Peyer's patch (tissue), 4 donors: ENCODE data around the gene CTSW. TPM values are rescaled to one million over a fixed set of nuclear protein-coding genes. Genes with fewer than 3 reads are reported as not detected.
A peak's percentile ranks its signal among the peaks of the same experiment; 100 is the strongest.

Source experiments
- DNase-seq, 3 donors: peaks; one replicate each; pipeline ENCODE4 v3.0.0-alpha.2; 2017 to 2019
- H3K27ac ChIP-seq, 4 donors: fragments of 200-600 bp; sonication (generic); one replicate each; pipeline ENCODE4 v1.5.1; 2016 to 2019
- H3K27me3 ChIP-seq, 2 donors: fragments of 200-600 bp; sonication (generic); one replicate each; pipeline ENCODE4 v1.5.1; 2019
- H3K36me3 ChIP-seq, 3 donors: fragments of 200-600 bp; sonication (generic); one replicate each; pipeline ENCODE4 v1.5.1; 2016 to 2019
- H3K4me1 ChIP-seq, 4 donors: fragments of 200-600 bp; sonication (generic); one replicate each; pipeline ENCODE4 v1.5.1; 2016 to 2019
- H3K4me3 ChIP-seq, 4 donors: fragments of 200-600 bp; sonication (generic); 1 replicate in 3 of 4; 2 replicates in 1 of 4; pipeline ENCODE4 v1.5.1; 2016 to 2019; ENCODE audit warnings: mild to moderate bottlenecking in 1 of 4
- H3K9me3 ChIP-seq, 4 donors: fragments of 200-600 bp; sonication (generic); one replicate each; pipeline ENCODE4 v1.5.1; 2016 to 2019; ENCODE audit warnings: mild to moderate bottlenecking in 1 of 4
- CTCF ChIP-seq, 6 experiments: fragments of 450-650 bp in 4 of 6; fragments of 200-600 bp in 2 of 6; sonication (generic) in 1 of 6; IDR thresholded peaks; one replicate each; pipeline ENCODE4 v1.5.1; 2017 to 2019; ENCODE audit warnings: antibody characterized with exemption in 6 of 6, mild to moderate bottlenecking in 3 of 6, moderate library complexity in 1 of 6
- POLR2A ChIP-seq, 2 donors: fragments of 450-650 bp; IDR thresholded peaks; one replicate each; pipeline ENCODE4 v1.5.1; 2017; ENCODE audit warnings: antibody characterized with exemption in 2 of 2, mild to moderate bottlenecking in 2 of 2, moderate library complexity in 2 of 2
- total RNA-seq, 4 donors: library from RNA; depleted of rRNA; stranded (reverse); fragments of >200 nt; gene quantifications; one replicate each; pipeline ENCODE4 v1.1.0, GENCODE V29; 2016

CTSW gene
- total RNA-seq, 4 donors from 2014 or later, result 1.3 to 1.9 TPM; not detected in 2

DNA sequence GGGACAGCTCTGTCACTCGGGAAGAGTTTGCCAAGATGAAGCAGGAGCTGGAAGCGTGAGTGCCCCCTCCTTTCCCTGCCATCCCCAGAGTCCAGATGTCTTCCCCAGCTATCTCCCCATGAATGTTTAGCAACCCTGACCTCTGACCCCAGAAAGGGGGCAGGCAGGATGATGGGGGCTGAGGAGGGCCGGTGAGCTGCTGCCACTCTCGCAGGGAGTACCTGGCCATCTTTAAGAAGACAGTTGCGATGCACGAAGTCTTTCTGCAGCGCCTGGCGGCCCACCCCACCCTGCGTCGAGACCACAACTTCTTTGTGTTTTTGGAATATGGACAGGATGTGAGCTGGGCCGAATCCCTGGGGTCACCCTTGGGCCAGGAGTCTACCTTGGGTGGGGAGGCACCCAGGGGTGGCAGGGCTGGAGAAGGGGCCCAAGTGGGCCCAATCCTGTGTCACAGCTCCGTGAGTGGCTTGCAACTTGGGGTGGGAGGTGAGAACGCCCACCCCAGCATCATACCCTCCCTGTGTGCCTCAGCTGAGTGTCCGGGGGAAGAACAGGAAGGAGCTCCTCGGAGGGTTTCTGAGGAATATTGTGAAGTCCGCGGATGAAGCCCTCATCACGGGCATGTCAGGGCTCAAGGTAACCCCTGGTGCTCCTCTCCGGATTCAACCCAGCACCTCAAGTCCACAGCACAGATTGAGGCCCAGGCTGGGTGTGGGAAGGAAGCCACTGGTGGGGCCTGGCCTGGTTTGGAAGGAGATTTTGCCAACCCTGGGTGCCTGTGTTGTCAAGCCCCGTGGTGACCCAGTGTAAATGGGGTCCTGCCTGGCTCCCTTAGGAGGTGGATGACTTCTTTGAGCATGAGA, 29.2 kb upstream of the CTSW start:
- Histone ChIP-seq H3K9me3 (no peaks in the 10 kb centered on the region), H3K27me3 (no peaks in the 10 kb centered on the region), H3K4me3 (no peak overlapping the region), H3K4me1 (peaks cover 0 to 34% (median 8%) of the 10 kb centered on the region in 4 donors), H3K27ac (peak overlapping the region in 1 of 4 donors; percentile 17), H3K36me3 (peaks cover 0 to 46% (median 0%) of the 10 kb centered on the region in 3 donors)
- peak in 1 of 3 donors; percentile 46 for DNase-seq
- TF ChIP-seq POLR2A (IDR thresholded peaks at IDR 0.05), result no peak
- TF ChIP-seq CTCF (IDR thresholded peaks at IDR 0.05), result no peak

DNA sequence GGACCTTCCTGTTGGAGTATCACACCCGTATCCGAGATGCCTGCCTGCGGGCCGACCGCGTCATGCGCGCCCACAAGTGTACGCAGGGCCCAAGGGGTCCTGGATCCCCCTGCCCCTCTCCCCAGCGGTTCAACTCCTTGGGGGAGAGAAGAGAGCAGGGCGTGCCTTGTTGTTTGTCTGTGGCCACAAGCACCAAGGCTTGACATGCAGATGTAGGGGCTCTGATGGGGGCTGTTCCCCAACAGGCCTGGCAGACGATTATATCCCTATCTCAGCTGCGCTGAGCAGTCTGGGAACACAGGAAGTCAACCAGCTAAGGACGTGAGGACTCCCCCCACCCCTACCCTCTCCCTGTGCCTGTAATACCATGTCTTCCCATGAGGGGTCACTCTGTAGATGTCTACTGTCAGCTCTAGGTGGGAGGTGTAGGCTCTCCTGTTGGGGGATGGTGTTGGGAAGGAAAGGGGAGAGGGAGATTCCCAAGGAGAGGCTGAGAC, 28.5 kb upstream of the CTSW start:
- DNase-seq, result no peak
- Histone ChIP-seq H3K27ac (peak overlapping the region in 1 of 4 donors; percentile 97), H3K4me3 (no peak overlapping the region), H3K36me3 (peaks cover 0 to 53% (median 0%) of the 10 kb centered on the region in 3 donors), H3K9me3 (no peaks in the 10 kb centered on the region), H3K27me3 (no peaks in the 10 kb centered on the region), H3K4me1 (peaks cover 6 to 41% (median 12%) of the 10 kb centered on the region in 4 donors)
- TF ChIP-seq CTCF (IDR thresholded peaks at IDR 0.05), result peak in 4 of 6 experiments; percentile 37 to 65 (median 56)
- no peak for TF ChIP-seq POLR2A (IDR thresholded peaks at IDR 0.05)

DNA sequence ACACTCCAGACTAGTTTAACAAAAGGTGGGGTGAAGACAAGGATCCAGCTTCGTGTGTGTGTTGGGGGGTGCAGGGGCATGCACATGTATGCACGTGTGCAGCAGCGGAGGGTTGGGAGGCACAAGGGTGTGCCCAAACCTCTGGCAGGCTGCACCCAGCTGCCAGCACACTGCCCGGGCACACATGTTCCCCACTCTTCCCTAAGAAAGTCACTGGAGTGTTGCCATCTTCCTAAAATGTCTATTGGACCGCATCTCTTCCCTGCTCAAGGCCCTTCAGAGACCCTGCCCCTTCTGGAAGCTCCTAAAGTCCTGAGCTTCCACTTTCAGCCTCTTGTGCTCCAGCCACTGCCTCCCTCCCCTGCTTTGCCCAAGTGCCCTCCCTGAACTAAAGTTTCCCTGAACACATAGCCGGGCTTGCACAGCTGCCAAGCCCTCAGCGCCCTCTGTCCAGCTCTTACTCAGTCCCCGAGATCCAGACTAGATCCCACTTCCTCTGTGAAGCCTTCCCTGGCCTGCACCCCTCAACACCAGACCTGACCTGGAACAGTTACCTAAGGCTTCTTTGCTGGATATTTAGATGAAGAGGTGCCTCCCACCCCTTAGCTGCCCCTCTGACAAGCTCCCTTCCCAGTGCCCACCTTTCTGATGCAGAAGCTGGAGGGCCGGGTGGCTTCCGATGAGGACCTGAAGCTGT, 27.7 kb upstream of the CTSW start:
- Histone ChIP-seq H3K27me3 (no peaks in the 10 kb centered on the region), H3K4me1 (peaks cover 11 to 45% (median 15%) of the 10 kb centered on the region in 4 donors), H3K27ac (peak overlapping the region in 3 of 4 donors; percentile 75 to 97 (median 80)), H3K9me3 (no peaks in the 10 kb centered on the region), H3K4me3 (peak overlapping the region in 2 of 4 donors; percentile 18 to 22), H3K36me3 (peaks cover 0 to 53% (median 0%) of the 10 kb centered on the region in 3 donors)
- TF ChIP-seq CTCF (IDR thresholded peaks at IDR 0.05) (no peak), POLR2A (IDR thresholded peaks at IDR 0.05) (no peak)
- DNase-seq, result no peak

- H3K9me3 ChIP-seq, result no peaks in the 10 kb centered on the region
- H3K4me3 ChIP-seq, result peak overlapping the region in 2 of 4 donors; percentile 18 to 22
- peak in 2 of 3 donors; percentile 58 to 61 for DNase-seq
- H3K36me3 ChIP-seq, result peaks cover 0 to 53% (median 0%) of the 10 kb centered on the region in 3 donors
- H3K4me1 ChIP-seq, result peaks cover 11 to 45% (median 15%) of the 10 kb centered on the region in 4 donors
- no peak for TF ChIP-seq CTCF (IDR thresholded peaks at IDR 0.05)
- TF ChIP-seq POLR2A (IDR thresholded peaks at IDR 0.05), result no peak
- H3K27me3 ChIP-seq, result no peaks in the 10 kb centered on the region
- peak overlapping the region in 3 of 4 donors; percentile 75 to 97 (median 80) for H3K27ac ChIP-seq
These were observed 27.0 kb upstream of the CTSW start for GRCh38 chr11:65852508-65853245.
